ENCODE results near the gene SPINK7.

The SPINK7 gene

GRCh38 chr5:148347706-148348105, 35.5 kb downstream of the SPINK7 start:
- no peak for DNase-seq

- DNase-seq = no peak
Observed at GRCh38 chr5:148352696-148353095, 40.5 kb downstream of the SPINK7 start.

DNA sequence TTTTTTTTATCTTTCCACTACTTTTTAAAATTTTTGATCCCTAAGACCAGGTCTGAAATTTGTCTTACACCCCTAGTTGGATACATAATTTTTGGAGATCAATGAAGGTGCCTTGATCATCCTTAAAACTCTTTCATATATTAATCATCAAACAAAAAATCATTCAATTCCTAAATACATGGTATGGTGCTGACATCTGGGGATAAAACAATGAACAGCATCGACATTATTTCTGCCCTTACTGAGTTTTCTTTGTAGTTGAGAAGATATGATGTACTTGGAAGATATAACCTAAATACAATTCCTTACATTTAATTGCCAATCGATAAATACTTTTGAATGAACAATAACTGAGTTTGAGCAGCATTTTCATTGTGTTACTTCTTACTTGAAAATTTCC, 41.4 kb downstream of the SPINK7 start:
- no peak for DNase-seq

GRCh38 chr5:148364343-148364742, 52.1 kb downstream of the SPINK7 start:
- no peak for DNase-seq

Data from NCI-H187 (cell line).